Measurements from ENCODE around the gene NDUFAF3. TPM values are rescaled to one million over a fixed set of nuclear protein-coding genes. Genes with fewer than 3 reads are reported as not detected.

Gene NDUFAF3
- total and polyA plus RNA-seq, 2 experiments from 2014 or later = 49.9 to 118 TPM

DNA sequence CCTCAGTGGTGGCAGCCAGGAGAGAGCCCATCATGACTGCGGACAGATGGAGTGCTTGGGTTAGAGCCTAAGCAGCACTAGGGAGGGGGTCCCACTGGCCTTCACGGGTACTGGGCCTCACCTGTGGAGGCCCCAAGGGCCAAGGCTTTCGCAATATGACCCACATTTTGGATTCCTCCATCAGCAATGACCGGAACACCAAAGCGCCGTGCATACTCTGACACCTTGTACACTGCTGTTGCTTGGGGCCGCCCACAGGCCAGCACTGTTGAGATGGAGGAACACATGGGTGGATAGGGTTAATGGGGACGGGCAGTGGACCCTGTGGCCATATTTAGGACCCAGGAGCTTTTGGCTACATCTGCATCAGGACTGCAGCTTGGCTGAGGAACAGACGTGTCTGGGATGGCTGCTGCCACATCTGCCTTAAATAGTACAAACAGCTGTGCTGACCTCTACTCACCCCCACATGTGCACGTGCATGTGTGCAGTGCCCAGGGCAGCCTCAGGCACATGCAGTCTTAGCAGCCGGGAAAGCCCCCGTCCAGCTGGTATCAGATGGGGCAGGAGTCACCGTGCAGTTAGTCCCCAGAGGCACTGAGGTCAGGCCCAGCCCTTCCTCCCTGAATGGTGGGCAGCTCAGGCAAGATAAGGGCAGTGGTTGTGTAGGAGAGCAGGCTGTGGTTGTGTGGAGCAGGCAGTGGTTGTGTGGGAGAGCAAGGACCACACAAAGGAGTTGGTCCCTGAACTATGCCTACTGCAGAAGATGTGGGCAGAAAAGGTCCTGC is 3.3 kb downstream of the NDUFAF3 start:
- Histone ChIP-seq H3K4me2 (no peak overlapping the region), H3K9me2 (ENCODE audit: insufficient read depth) (no peaks in the 10 kb centered on the region), H3K36me3 (ENCODE audit: insufficient read depth) (peaks cover 37% of the 10 kb centered on the region), H2AFZ (no peak overlapping the region), H3F3A (replicated peaks; ENCODE audit: low read depth) (peaks cover 41% of the 10 kb centered on the region), H3K4me3 (no peak overlapping the region), H4K20me1 (replicated peaks; ENCODE audit: insufficient read depth) (peaks cover 25% of the 10 kb centered on the region), H3K79me2 (replicated peaks; ENCODE audit: insufficient read depth) (peaks cover 32% of the 10 kb centered on the region), H3K4me1 (ENCODE audit: insufficient read depth) (peaks cover 17% of the 10 kb centered on the region; the same call in 1 of the 2 replicates), H3K27me3 (ENCODE audit: insufficient read depth) (no peaks in the 10 kb centered on the region), H3K27ac (ENCODE audit: low read depth) (no peak overlapping the region)
- H3K9me3 Mint-ChIP-seq = no peaks in the 10 kb centered on the region; the same call in 1 of the 3 replicates
- H3K36me3 Mint-ChIP-seq (ENCODE audit: low read depth) = peaks cover 72% of the 10 kb centered on the region
- TF ChIP-seq ZNF462 (CRISPR knock-in tag; IDR thresholded peaks at IDR 0.05) (no peak), NANOG (IDR thresholded peaks at IDR 0.05; ENCODE audit: borderline replicate concordance) (no peak), ZNF114 (CRISPR knock-in tag; IDR thresholded peaks at IDR 0.05) (no peak), EZH2phosphoT487 (IDR thresholded peaks at IDR 0.05; ENCODE audit: unreplicated experiment) (no peak), STAT1 (IDR thresholded peaks at IDR 0.05; ENCODE audit: unreplicated experiment) (no peak), JUNB (IDR thresholded peaks at IDR 0.05; ENCODE audit: unreplicated experiment) (no peak), EZH2 (IDR thresholded peaks at IDR 0.05; ENCODE audit: low read depth, unreplicated experiment) (no peak), CREB1 (CRISPR knock-in tag; IDR thresholded peaks at IDR 0.05; ENCODE audit: low read depth) (no peak), POLR2AphosphoS5 (IDR thresholded peaks at IDR 0.05; ENCODE audit: low read depth) (no peak; the same call in 1 of the 2 replicates)
- TF ChIP-seq, protein P1, sequence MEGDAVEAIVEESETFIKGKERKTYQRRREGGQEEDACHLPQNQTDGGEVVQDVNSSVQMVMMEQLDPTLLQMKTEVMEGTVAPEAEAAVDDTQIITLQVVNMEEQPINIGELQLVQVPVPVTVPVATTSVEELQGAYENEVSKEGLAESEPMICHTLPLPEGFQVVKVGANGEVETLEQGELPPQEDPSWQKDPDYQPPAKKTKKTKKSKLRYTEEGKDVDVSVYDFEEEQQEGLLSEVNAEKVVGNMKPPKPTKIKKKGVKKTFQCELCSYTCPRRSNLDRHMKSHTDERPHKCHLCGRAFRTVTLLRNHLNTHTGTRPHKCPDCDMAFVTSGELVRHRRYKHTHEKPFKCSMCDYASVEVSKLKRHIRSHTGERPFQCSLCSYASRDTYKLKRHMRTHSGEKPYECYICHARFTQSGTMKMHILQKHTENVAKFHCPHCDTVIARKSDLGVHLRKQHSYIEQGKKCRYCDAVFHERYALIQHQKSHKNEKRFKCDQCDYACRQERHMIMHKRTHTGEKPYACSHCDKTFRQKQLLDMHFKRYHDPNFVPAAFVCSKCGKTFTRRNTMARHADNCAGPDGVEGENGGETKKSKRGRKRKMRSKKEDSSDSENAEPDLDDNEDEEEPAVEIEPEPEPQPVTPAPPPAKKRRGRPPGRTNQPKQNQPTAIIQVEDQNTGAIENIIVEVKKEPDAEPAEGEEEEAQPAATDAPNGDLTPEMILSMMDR (conservative IDR thresholded peaks at IDR 0.05; ENCODE audit: low read depth in 2 of 2) = no peak
- ATAC-seq = no peak
- DNase-seq (ENCODE audit: low spot score) = no peak
- H3K4me3 Mint-ChIP-seq = peak overlapping the region; percentile 14; the same call in 1 of the 3 replicates
- peaks cover 37% of the 10 kb centered on the region for H3K27me3 Mint-ChIP-seq (ENCODE audit: insufficient read depth, low read depth, poor library complexity)
- no peak overlapping the region; the same call in 1 of the 2 replicates for H3K27ac Mint-ChIP-seq
- peaks cover 30% of the 10 kb centered on the region for H3K4me1 Mint-ChIP-seq
